Effector memory CD8-positive, alpha-beta T cell (primary cell): ENCODE measurements around the gene ARID5B.
A peak's percentile ranks its signal among the peaks of the same experiment; 100 is the strongest.

Experiments used
- ATAC-seq: fragments of 150-1000 bp; cut with Tn5 transposase; replicated peaks from 2 replicates; pipeline ENCODE4 v1.10.0; 2021; ENCODE audit warnings: mild to moderate bottlenecking, moderate library complexity
- DNase-seq, 3 experiments: peaks; one replicate each; pipeline ENCODE4 v3.0.0; 2021
- H3K27ac Mint-ChIP-seq, 2 donors: one replicate each; pipeline ENCODE4 v1.8.0; 2022; ENCODE audit warnings: mild to moderate bottlenecking in 2 of 2, mixed read lengths in 2 of 2, moderate library complexity in 2 of 2
- H3K27me3 Mint-ChIP-seq, 2 donors: one replicate each; pipeline ENCODE4 v1.8.0; 2022; ENCODE audit warnings: mixed read lengths in 2 of 2
- H3K36me3 Mint-ChIP-seq: one replicate; pipeline ENCODE4 v1.8.0; 2022; ENCODE audit warnings: mild to moderate bottlenecking, moderate library complexity, mixed read lengths; ENCODE audit not compliant: insufficient read depth
- H3K4me1 Mint-ChIP-seq, 2 donors: one replicate each; pipeline ENCODE4 v1.8.0; 2022; ENCODE audit warnings: low read depth in 2 of 2, mixed read lengths in 2 of 2
- H3K4me3 Mint-ChIP-seq, 2 donors: one replicate each; pipeline ENCODE4 v1.8.0; 2022; ENCODE audit warnings: mild to moderate bottlenecking in 2 of 2, mixed read lengths in 2 of 2, moderate library complexity in 2 of 2
- H3K9me3 Mint-ChIP-seq, 2 donors: one replicate each; pipeline ENCODE4 v1.8.0; 2022; ENCODE audit warnings: mixed read lengths in 2 of 2

The ARID5B gene

GRCh38 chr10:61943674-61944378, 42.3 kb downstream of the ARID5B start:
- no peaks in the 10 kb centered on the region for H3K9me3 Mint-ChIP-seq
- H3K27ac Mint-ChIP-seq, result peak overlapping the region; percentile 82 to 93
- DNase-seq (no peak), ATAC-seq (peak; percentile 64)
- no peaks in the 10 kb centered on the region for H3K27me3 Mint-ChIP-seq
- H3K4me1 Mint-ChIP-seq, result peaks cover 23 to 51% of the 10 kb centered on the region in 2 donors
- H3K4me3 Mint-ChIP-seq, result peak overlapping the region; percentile 61 to 78
- H3K36me3 Mint-ChIP-seq, result peaks cover 33% of the 10 kb centered on the region

GRCh38 chr10:61944410-61945147, 43.1 kb downstream of the ARID5B start:
- Mint-ChIP-seq H3K9me3 (no peaks in the 10 kb centered on the region), H3K27ac (peak overlapping the region; percentile 10 to 93), H3K27me3 (no peaks in the 10 kb centered on the region), H3K4me3 (no peak overlapping the region), H3K4me1 (peaks cover 21 to 43% of the 10 kb centered on the region in 2 donors), H3K36me3 (peaks cover 36% of the 10 kb centered on the region)
- DNase-seq (no peak), ATAC-seq (no peak)

GRCh38 chr10:61949687-61950086, 48.2 kb downstream of the ARID5B start:
- Mint-ChIP-seq H3K9me3 (no peaks in the 10 kb centered on the region), H3K36me3 (peaks cover 17% of the 10 kb centered on the region), H3K27ac (no peak overlapping the region)

GRCh38 chr10:61950449-61951143, 49.1 kb downstream of the ARID5B start:
- no peak overlapping the region for H3K27ac Mint-ChIP-seq
- H3K36me3 Mint-ChIP-seq, result peaks cover 17% of the 10 kb centered on the region
- no peak overlapping the region for H3K4me3 Mint-ChIP-seq
- no peaks in the 10 kb centered on the region for H3K9me3 Mint-ChIP-seq
- DNase-seq (no peak), ATAC-seq (no peak)
- H3K27me3 Mint-ChIP-seq, result no peaks in the 10 kb centered on the region
- peaks cover 4 to 18% of the 10 kb centered on the region in 2 donors for H3K4me1 Mint-ChIP-seq

More at GRCh38 chr10:61949687-61950086, 48.2 kb downstream of the ARID5B start:
- no peak overlapping the region for H3K4me3 Mint-ChIP-seq
- H3K4me1 Mint-ChIP-seq, result peaks cover 4 to 17% of the 10 kb centered on the region in 2 donors
- no peak for DNase-seq
- H3K27me3 Mint-ChIP-seq, result no peaks in the 10 kb centered on the region
- no peak for ATAC-seq

DNA sequence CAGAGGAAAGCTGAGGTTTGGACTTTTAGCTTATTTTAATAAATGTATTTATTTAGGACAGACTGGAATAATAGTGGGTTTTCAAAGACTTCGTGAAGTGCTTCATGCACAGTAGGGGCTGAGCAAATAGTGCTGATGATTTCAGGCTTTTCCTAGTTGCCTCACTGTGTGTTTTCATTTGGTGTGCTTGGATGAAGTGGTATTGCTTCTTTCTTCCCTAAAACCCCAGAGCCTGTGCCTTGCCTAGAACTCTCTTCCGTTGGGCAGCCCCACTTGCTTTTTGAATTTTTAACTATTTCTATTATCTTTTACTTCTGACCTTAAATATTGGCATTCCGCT, 49.6 kb downstream of the ARID5B start:
- no peaks in the 10 kb centered on the region for H3K27me3 Mint-ChIP-seq

DNA sequence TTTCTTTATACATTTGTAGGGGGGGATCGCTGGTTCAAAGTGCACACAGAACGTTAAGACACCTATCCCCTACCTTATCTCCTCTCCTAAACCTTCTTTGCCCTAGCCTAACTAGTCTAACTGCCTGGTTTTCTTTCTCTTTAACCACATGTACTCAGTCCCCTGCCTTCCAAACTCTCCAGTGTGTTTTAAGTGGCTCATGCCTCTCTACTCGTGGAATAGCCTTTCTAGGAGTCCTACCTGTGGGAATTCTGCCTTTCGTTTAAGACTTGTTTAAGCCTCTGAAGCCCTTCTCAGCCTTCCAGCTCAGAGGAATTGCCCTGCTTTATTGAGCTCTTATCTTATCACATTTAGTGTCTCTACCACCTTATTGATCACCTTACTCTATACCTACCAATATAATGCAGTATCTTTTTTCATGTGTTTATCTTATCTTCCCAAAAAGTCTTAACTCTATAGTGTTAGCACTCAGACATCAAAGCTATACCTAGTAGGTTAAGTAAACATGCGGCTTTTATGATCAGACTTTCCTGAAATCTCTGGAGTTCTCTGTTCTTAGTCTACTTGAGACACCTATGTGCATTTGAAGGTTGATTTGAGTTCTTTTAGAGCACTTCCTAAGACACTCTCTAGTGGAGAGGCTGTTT, 50.7 kb downstream of the ARID5B start:
- H3K4me1 Mint-ChIP-seq, result peaks cover 4 to 24% of the 10 kb centered on the region in 2 donors
- peak overlapping the region in 1 of 2 donors; percentile 1 for H3K27ac Mint-ChIP-seq
- ATAC-seq, result no peak
- DNase-seq, result no peak
- H3K4me3 Mint-ChIP-seq, result no peak overlapping the region
- H3K9me3 Mint-ChIP-seq, result no peaks in the 10 kb centered on the region
- H3K27me3 Mint-ChIP-seq, result no peaks in the 10 kb centered on the region
- H3K36me3 Mint-ChIP-seq, result peaks cover 16% of the 10 kb centered on the region

More for the DNA sequence above, 49.6 kb downstream of the ARID5B start:
- ATAC-seq (no peak), DNase-seq (no peak)
- Mint-ChIP-seq H3K36me3 (peaks cover 17% of the 10 kb centered on the region), H3K4me1 (peaks cover 4 to 18% of the 10 kb centered on the region in 2 donors), H3K27ac (peak overlapping the region in 1 of 2 donors; percentile 32), H3K4me3 (no peak overlapping the region), H3K9me3 (no peaks in the 10 kb centered on the region)

GRCh38 chr10:61953183-61953582, 51.7 kb downstream of the ARID5B start:
- peaks cover 11% of the 10 kb centered on the region for H3K36me3 Mint-ChIP-seq
- peak overlapping the region in 1 of 2 donors; percentile 1 for H3K27ac Mint-ChIP-seq
- no peak for ATAC-seq
- no peaks in the 10 kb centered on the region for H3K9me3 Mint-ChIP-seq
- H3K27me3 Mint-ChIP-seq, result no peaks in the 10 kb centered on the region
- H3K4me3 Mint-ChIP-seq, result no peak overlapping the region
- no peak for DNase-seq
- H3K4me1 Mint-ChIP-seq, result peaks cover 4 to 28% of the 10 kb centered on the region in 2 donors

DNA sequence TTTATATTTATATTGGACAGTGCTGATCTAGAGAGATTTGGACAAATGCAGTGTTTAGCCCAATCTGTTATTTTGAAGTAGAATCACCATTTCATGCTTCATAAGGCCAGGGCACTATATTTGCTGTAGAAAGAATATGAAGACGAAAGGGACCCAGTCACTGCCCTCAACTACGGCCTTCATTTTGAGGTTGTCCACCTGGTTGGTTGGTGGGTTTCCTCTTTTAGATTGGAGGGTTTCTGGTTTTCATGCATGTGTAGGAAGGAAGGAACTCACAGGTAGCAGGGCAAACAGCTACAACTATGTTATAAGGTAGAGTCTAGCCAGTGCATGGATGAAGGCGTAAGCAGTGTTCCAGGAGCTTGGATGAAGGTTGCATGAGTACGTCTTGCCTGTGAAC, 56.3 kb downstream of the ARID5B start:
- Mint-ChIP-seq H3K4me3 (no peak overlapping the region), H3K27me3 (no peaks in the 10 kb centered on the region), H3K27ac (peak overlapping the region in 1 of 2 donors; percentile 81), H3K36me3 (peaks cover 3% of the 10 kb centered on the region), H3K9me3 (no peaks in the 10 kb centered on the region), H3K4me1 (peaks cover 7 to 40% of the 10 kb centered on the region in 2 donors)
- DNase-seq (no peak), ATAC-seq (no peak)

- DNase-seq (no peak), ATAC-seq (no peak)
- Mint-ChIP-seq H3K36me3 (peaks cover 3% of the 10 kb centered on the region), H3K27me3 (no peaks in the 10 kb centered on the region), H3K4me1 (peaks cover 10 to 43% of the 10 kb centered on the region in 2 donors), H3K27ac (peak overlapping the region; percentile 57 to 81), H3K9me3 (no peaks in the 10 kb centered on the region), H3K4me3 (no peak overlapping the region)
Observed at GRCh38 chr10:61958311-61958710, 56.8 kb downstream of the ARID5B start.

- Mint-ChIP-seq H3K36me3 (peaks cover 3% of the 10 kb centered on the region), H3K27me3 (no peaks in the 10 kb centered on the region), H3K4me3 (no peak overlapping the region), H3K9me3 (no peaks in the 10 kb centered on the region), H3K27ac (peak overlapping the region; percentile 57 to 81), H3K4me1 (peaks cover 13 to 47% of the 10 kb centered on the region in 2 donors)
- no peak for DNase-seq
- ATAC-seq, result no peak
Observed at GRCh38 chr10:61958805-61959204, 57.3 kb downstream of the ARID5B start.

- Mint-ChIP-seq H3K27me3 (no peaks in the 10 kb centered on the region), H3K4me1 (peaks cover 18 to 54% of the 10 kb centered on the region in 2 donors), H3K4me3 (no peak overlapping the region), H3K27ac (peak overlapping the region in 1 of 2 donors; percentile 81), H3K9me3 (no peaks in the 10 kb centered on the region), H3K36me3 (peaks cover 3% of the 10 kb centered on the region)
- ATAC-seq (no peak), DNase-seq (no peak)
Observed at GRCh38 chr10:61959814-61960213, 58.3 kb downstream of the ARID5B start.

GRCh38 chr10:61960396-61961120, 59.1 kb downstream of the ARID5B start:
- Mint-ChIP-seq H3K27me3 (no peaks in the 10 kb centered on the region), H3K9me3 (no peaks in the 10 kb centered on the region), H3K4me1 (peaks cover 18 to 50% of the 10 kb centered on the region in 2 donors), H3K36me3 (peaks cover 3% of the 10 kb centered on the region), H3K4me3 (peak overlapping the region in 1 of 2 donors; percentile 4), H3K27ac (peak overlapping the region in 1 of 2 donors; percentile 22)
- no peak for ATAC-seq
- no peak for DNase-seq
